ENCODE measurements around the gene TMEM263. TPM values are rescaled to one million over a fixed set of nuclear protein-coding genes. Genes with fewer than 3 reads are reported as not detected.

The TMEM263 gene
- total and polyA plus RNA-seq, 9 of the 15 experiments (the other 6 are each of a cell fraction or from before 2014, with no cell fraction given): 12.6 to 36.7 (median 24.4) TPM

- no peak for TF ChIP-seq E2F1 (CRISPR knock-in tag; IDR thresholded peaks at IDR 0.05)
- TF ChIP-seq TRIM25 (IDR thresholded peaks at IDR 0.05; ENCODE audit: borderline replicate concordance): no peak
- TF ChIP-seq MTF1 (CRISPR knock-in tag; IDR thresholded peaks at IDR 0.05; ENCODE audit: borderline replicate concordance): no peak
- TF ChIP-seq ARID2 (IDR thresholded peaks at IDR 0.05): no peak
- TF ChIP-seq COPS2 (conservative IDR thresholded peaks at IDR 0.05): no peak
- no peak for TF ChIP-seq IFI16 (CRISPR knock-in tag; IDR thresholded peaks at IDR 0.05)
- TF ChIP-seq SRF (CRISPR knock-in tag; IDR thresholded peaks at IDR 0.05): no peak
- TF ChIP-seq E2F4 (CRISPR knock-in tag; IDR thresholded peaks at IDR 0.05; ENCODE audit: low read depth): no peak
- TF ChIP-seq MGA (IDR thresholded peaks at IDR 0.05): no peak
- no peak for TF ChIP-seq BRF1 (IDR thresholded peaks at IDR 0.05; ENCODE audit: borderline replicate concordance, extremely low read depth, insufficient read length)
Measured at GRCh38 chr12:106913456-106913855, 42.3 kb upstream of the TMEM263 start (continued).
